ENCODE measurements around the gene COL26A1. TPM values are rescaled to one million over a fixed set of nuclear protein-coding genes. Genes with fewer than 3 reads are reported as not detected.
A peak's percentile ranks its signal among the peaks of the same experiment; 100 is the strongest.

The COL26A1 gene
- total and polyA plus RNA-seq, 2 experiments from 2014 or later, result 11.6 to 19.1 TPM

DNA sequence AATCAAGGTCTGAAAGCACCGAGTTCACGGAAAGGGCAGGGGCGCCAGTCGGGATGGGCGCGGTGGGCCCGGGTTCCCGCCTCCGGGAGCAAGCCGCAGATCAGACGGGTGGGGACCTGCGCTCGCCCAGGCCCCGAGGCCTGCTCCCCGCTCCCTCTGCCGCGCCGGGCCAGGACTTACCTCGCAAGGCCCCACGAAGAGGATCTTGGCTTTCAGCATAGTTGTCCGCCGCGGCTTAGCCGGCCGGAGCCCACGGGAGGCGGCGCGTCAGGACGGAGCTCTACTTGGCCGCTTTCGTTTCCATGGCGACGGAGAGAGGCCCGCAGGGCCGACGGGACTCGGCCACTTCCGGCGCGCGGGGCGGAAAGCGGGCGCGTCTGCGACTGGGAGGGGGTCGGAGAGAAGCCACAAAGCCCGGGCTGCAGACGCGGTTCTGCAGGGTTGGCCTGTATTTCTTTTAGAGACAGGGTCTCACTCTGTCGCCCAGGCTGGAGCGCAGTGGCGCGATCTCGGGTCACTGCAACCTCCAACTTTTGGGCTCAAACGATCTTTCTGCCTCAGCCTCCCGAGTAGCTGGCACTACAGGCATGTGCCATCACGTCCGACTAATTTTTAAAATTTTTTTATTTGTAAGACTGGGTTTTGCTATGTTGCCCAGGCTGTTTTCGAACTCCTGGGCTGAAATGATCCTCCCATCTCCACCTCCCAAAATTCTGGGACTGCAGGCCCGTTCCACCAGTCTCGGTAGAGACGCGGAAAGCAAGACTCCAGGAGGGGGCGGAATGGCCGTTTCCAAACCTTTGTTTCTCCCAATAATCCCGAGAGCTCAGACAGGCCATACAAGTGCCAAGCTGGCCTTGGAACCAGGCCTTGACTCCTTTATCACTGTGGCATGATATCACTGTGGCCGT is 40.9 kb upstream of the COL26A1 start, which contains the start of gene IFT22:
IFT22 (minus strand) TSS at position 322 of the 911 bp plus-strand sequence; CDS start at position 219, 103 bp downstream.
- Histone ChIP-seq H3K36me3 (replicated peaks; ENCODE audit: insufficient read depth, low read depth) (no peaks in the 10 kb centered on the region), H3K4me3 (peak within 1 kb of the TSS; percentile 63), H3K4me1 (ENCODE audit: insufficient read depth) (peaks cover 6% of the 10 kb centered on the region), H3K27me3 (no peaks in the 10 kb centered on the region), H3K9me2 (replicated peaks; ENCODE audit: insufficient read depth) (no peaks in the 10 kb centered on the region), H3K79me2 (peaks cover 12% of the 10 kb centered on the region), H3K4me2 (peak within 1 kb of the TSS; percentile 80), H3K9me3 (ENCODE audit: low read depth) (no peaks in the 10 kb centered on the region), H2AFZ (peak within 1 kb of the TSS; percentile 95), H4K20me1 (ENCODE audit: insufficient read depth, poor library complexity, severe bottlenecking) (no peaks in the 10 kb centered on the region), H3K27ac (peak within 1 kb of the TSS; percentile 84)
- 2% methylated on average over 69 of the region's 69 CpGs for WGBS (ENCODE audit: low lambda C conversion rate, missing lambda C conversion rate)
- TF ChIP-seq EZH2phosphoT487 (IDR thresholded peaks at IDR 0.05; ENCODE audit: low read depth, severe bottlenecking, unreplicated experiment), result no peak
- no peak for TF ChIP-seq EZH2 (IDR thresholded peaks at IDR 0.05; ENCODE audit: borderline replicate concordance)
- TF ChIP-seq, protein P1, sequence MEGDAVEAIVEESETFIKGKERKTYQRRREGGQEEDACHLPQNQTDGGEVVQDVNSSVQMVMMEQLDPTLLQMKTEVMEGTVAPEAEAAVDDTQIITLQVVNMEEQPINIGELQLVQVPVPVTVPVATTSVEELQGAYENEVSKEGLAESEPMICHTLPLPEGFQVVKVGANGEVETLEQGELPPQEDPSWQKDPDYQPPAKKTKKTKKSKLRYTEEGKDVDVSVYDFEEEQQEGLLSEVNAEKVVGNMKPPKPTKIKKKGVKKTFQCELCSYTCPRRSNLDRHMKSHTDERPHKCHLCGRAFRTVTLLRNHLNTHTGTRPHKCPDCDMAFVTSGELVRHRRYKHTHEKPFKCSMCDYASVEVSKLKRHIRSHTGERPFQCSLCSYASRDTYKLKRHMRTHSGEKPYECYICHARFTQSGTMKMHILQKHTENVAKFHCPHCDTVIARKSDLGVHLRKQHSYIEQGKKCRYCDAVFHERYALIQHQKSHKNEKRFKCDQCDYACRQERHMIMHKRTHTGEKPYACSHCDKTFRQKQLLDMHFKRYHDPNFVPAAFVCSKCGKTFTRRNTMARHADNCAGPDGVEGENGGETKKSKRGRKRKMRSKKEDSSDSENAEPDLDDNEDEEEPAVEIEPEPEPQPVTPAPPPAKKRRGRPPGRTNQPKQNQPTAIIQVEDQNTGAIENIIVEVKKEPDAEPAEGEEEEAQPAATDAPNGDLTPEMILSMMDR (IDR thresholded peaks at IDR 0.05; ENCODE audit: poor library complexity), result peak; percentile 61
- DNase-seq (ENCODE audit: low spot score), result peak; percentile 97

- Histone ChIP-seq H3K9me3 (ENCODE audit: low read depth) (no peaks in the 10 kb centered on the region), H3K27ac (no peak overlapping the region), H2AFZ (no peak overlapping the region), H3K79me2 (no peaks in the 10 kb centered on the region), H4K20me1 (ENCODE audit: insufficient read depth, poor library complexity, severe bottlenecking) (no peaks in the 10 kb centered on the region), H3K27me3 (no peaks in the 10 kb centered on the region), H3K36me3 (replicated peaks; ENCODE audit: insufficient read depth, low read depth) (no peaks in the 10 kb centered on the region), H3K4me3 (no peak overlapping the region), H3K4me1 (ENCODE audit: insufficient read depth) (no peaks in the 10 kb centered on the region), H3K9me2 (replicated peaks; ENCODE audit: insufficient read depth) (no peaks in the 10 kb centered on the region), H3K4me2 (no peak overlapping the region)
- TF ChIP-seq EZH2phosphoT487 (IDR thresholded peaks at IDR 0.05; ENCODE audit: low read depth, severe bottlenecking, unreplicated experiment) (no peak), EZH2 (IDR thresholded peaks at IDR 0.05; ENCODE audit: borderline replicate concordance) (no peak)
- TF ChIP-seq, protein P1 (IDR thresholded peaks at IDR 0.05; ENCODE audit: poor library complexity), result no peak
- no peak for DNase-seq (ENCODE audit: low spot score)
- WGBS (ENCODE audit: low lambda C conversion rate, missing lambda C conversion rate), result 91% methylated on average over 5 of the region's 5 CpGs
Measured at GRCh38 chr7:101328159-101328558, 34.5 kb upstream of the COL26A1 start.

DNA sequence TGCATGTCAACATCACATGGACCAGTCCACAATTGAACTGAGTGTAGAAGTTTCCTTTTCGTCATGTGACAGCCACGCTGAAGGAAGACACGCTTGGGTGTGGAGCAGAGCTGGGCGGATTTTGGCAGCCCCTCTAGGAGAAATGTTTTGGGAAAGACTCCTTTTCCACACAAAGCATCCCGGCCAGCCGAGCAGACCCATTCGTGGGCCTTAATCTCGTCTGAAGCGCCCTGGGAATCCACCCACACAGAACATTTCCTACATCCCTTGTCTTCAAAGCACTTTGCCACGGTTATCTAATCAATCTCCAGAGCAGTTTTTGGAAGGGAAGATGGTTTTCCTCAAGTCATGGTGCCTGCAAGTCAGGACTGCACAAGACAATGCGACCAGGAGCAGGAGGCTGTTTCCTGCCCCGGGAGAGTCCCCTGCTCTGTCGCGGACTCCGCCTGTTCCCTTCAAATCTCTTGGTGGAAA is 32.6 kb upstream of the COL26A1 start:
- H2AFZ ChIP-seq, result no peak overlapping the region
- DNase-seq (ENCODE audit: low spot score), result no peak
- H3K27ac ChIP-seq, result no peak overlapping the region
- no peaks in the 10 kb centered on the region for H3K27me3 ChIP-seq
- H3K4me2 ChIP-seq, result no peak overlapping the region
- no peaks in the 10 kb centered on the region for H3K36me3 ChIP-seq (replicated peaks; ENCODE audit: insufficient read depth, low read depth)
- no peak for TF ChIP-seq EZH2phosphoT487 (IDR thresholded peaks at IDR 0.05; ENCODE audit: low read depth, severe bottlenecking, unreplicated experiment)
- TF ChIP-seq, protein P1 (IDR thresholded peaks at IDR 0.05; ENCODE audit: poor library complexity), result no peak
- TF ChIP-seq EZH2 (IDR thresholded peaks at IDR 0.05; ENCODE audit: borderline replicate concordance), result no peak
- no peaks in the 10 kb centered on the region for H3K9me3 ChIP-seq (ENCODE audit: low read depth)
- no peak overlapping the region for H3K4me3 ChIP-seq
- no peaks in the 10 kb centered on the region for H3K4me1 ChIP-seq (ENCODE audit: insufficient read depth)
- H4K20me1 ChIP-seq (ENCODE audit: insufficient read depth, poor library complexity, severe bottlenecking), result no peaks in the 10 kb centered on the region
- H3K79me2 ChIP-seq, result no peaks in the 10 kb centered on the region
- WGBS (ENCODE audit: low lambda C conversion rate, missing lambda C conversion rate), result 47% methylated on average over 15 of the region's 15 CpGs
- no peaks in the 10 kb centered on the region for H3K9me2 ChIP-seq (replicated peaks; ENCODE audit: insufficient read depth)
